ENCODE results near the gene SLC30A10.

GRCh38 chr1:219900201-219900600, 28.2 kb downstream of the SLC30A10 start:
- no peak for TF ChIP-seq USF1 (IDR thresholded peaks at IDR 0.05; ENCODE audit: borderline replicate concordance, extremely low read length, insufficient read depth, low read depth, low read length)
- no peak for TF ChIP-seq CTCF (IDR thresholded peaks at IDR 0.05 in 2 of 3, conservative IDR thresholded peaks at IDR 0.05 in 1 of 3; ENCODE audit: control insufficient read depth in 2 of 3, extremely low read depth in 1 of 3, insufficient read depth in 1 of 3, low read depth in 3 of 3, low read length in 3 of 3)
- no peak for TF ChIP-seq ZBTB40 (IDR thresholded peaks at IDR 0.05; ENCODE audit: borderline replicate concordance)
- TF ChIP-seq CEBPB (IDR thresholded peaks at IDR 0.05; ENCODE audit: borderline replicate concordance in 1 of 2, low read depth in 2 of 2, low read length in 2 of 2) = no peak
- TF ChIP-seq SMAD1 (IDR thresholded peaks at IDR 0.05; ENCODE audit: low read depth, partially characterized antibody) = no peak
- TF ChIP-seq CHD2 (IDR thresholded peaks at IDR 0.05; ENCODE audit: borderline replicate concordance, low read depth, low read length) = no peak
- no peak for TF ChIP-seq RAD21 (IDR thresholded peaks at IDR 0.05; ENCODE audit: insufficient read depth, low read depth, low read length)
- TF ChIP-seq EP300 (IDR thresholded peaks at IDR 0.05; ENCODE audit: borderline replicate concordance in 1 of 2, control insufficient read depth in 1 of 2, low read depth in 2 of 2, low read length in 2 of 2) = no peak
- no peak for TF ChIP-seq POLR2A (IDR thresholded peaks at IDR 0.05; ENCODE audit: low read depth, low read length)
- TF ChIP-seq ESRRA (IDR thresholded peaks at IDR 0.05; ENCODE audit: low read length) = no peak
- TF ChIP-seq NFYB (IDR thresholded peaks at IDR 0.05; ENCODE audit: insufficient read depth, low read depth, low read length) = no peak
